ENCODE measurements around the gene PLET1. TPM values are rescaled to one million over a fixed set of nuclear protein-coding genes. Genes with fewer than 3 reads are reported as not detected.

Gene PLET1
- total RNA-seq, 1 experiment from 2014 or later: not detected

GRCh38 chr11:112298535-112298934 is 37.9 kb upstream of the PLET1 start:
- H3K4me1 ChIP-seq (ENCODE audit: control insufficient read depth in 1 of 2, insufficient read depth in 2 of 2, low read length in 2 of 2): peaks cover 8 to 10% of the 10 kb centered on the region in 2 experiments
- no peak for ATAC-seq
- no peak overlapping the region for H3K27ac ChIP-seq (ENCODE audit: low read depth, low read length)
- no TSS peak for BruUV-seq (replicated peaks)
- H3K4me3 ChIP-seq (replicated peaks in 1 of 2; ENCODE audit: low read depth in 1 of 2, low read length in 2 of 2): no peak overlapping the region
- no peak overlapping the region for H2AFZ ChIP-seq (ENCODE audit: low read depth, low read length, poor library complexity, severe bottlenecking)
- H3K9me3 ChIP-seq (ENCODE audit: control insufficient read depth in 1 of 2, insufficient read depth in 1 of 2, low read depth in 1 of 2, low read length in 2 of 2): no peaks in the 10 kb centered on the region
- no peaks in the 10 kb centered on the region for H3K9me2 ChIP-seq (ENCODE audit: insufficient read depth)
- intact Hi-C loops (cut with micrococcal nuclease): loop anchor here (10.0 kb wide), 1 partner anchor 816 kb away; no protein-coding TSS in a partner anchor
- no peak overlapping the region for H3K9ac ChIP-seq (ENCODE audit: low read length)
- ChIA-PET CTCF (no interaction called here), RAD21 (ENCODE audit: low non-redundant PET in 1 of 2, low total read pairs in 2 of 2, uncharacterized antibody in 2 of 2, unreplicated experiment in 2 of 2) (no interaction called here), POLR2A (no interaction called here)
- no peaks in the 10 kb centered on the region for H3K79me2 ChIP-seq (ENCODE audit: insufficient read depth, low read length)
- H3K36me3 ChIP-seq (ENCODE audit: control insufficient read depth in 1 of 2, insufficient read depth in 2 of 2, low read length in 2 of 2): no peaks in the 10 kb centered on the region
- H3K4me2 ChIP-seq (ENCODE audit: low read length): no peak overlapping the region
- TF ChIP-seq ZFX (IDR thresholded peaks at IDR 0.05) (no peak), POLR2AphosphoS5 (IDR thresholded peaks at IDR 0.05; ENCODE audit: low read depth, low read length) (no peak), TCF7L2 (IDR thresholded peaks at IDR 0.05; ENCODE audit: borderline replicate concordance, extremely low read depth, insufficient read depth, insufficient read length) (no peak), YY1 (IDR thresholded peaks at IDR 0.05; ENCODE audit: extremely low read depth, insufficient replicate concordance, low read depth, low read length) (no peak), ATF3 (IDR thresholded peaks at IDR 0.05) (no peak), MAX (IDR thresholded peaks at IDR 0.05) (no peak), ZBTB33 (IDR thresholded peaks at IDR 0.05; ENCODE audit: extremely low read depth, insufficient replicate concordance, low read length) (no peak), SIN3A (IDR thresholded peaks at IDR 0.05; ENCODE audit: low read depth) (no peak), REST (IDR thresholded peaks at IDR 0.05; ENCODE audit: low read depth) (no peak)
- H4K20me1 ChIP-seq (ENCODE audit: insufficient read depth): no peaks in the 10 kb centered on the region
- H3K27me3 ChIP-seq (ENCODE audit: insufficient read depth, low read length): no peaks in the 10 kb centered on the region
- DNase-seq (ENCODE audit: low read depth, low spot score): no peak

All from HCT116 (cell line).